HG03103 (cell line): ENCODE results near the gene SLC17A6.

Source experiments
- ATAC-seq: cut with Tn5 transposase; IDR thresholded peaks from one replicate; pipeline ENCODE4 v1.9.1; 2021; ENCODE audit warnings: low read depth; ENCODE audit not compliant: unreplicated experiment

Gene SLC17A6

DNA sequence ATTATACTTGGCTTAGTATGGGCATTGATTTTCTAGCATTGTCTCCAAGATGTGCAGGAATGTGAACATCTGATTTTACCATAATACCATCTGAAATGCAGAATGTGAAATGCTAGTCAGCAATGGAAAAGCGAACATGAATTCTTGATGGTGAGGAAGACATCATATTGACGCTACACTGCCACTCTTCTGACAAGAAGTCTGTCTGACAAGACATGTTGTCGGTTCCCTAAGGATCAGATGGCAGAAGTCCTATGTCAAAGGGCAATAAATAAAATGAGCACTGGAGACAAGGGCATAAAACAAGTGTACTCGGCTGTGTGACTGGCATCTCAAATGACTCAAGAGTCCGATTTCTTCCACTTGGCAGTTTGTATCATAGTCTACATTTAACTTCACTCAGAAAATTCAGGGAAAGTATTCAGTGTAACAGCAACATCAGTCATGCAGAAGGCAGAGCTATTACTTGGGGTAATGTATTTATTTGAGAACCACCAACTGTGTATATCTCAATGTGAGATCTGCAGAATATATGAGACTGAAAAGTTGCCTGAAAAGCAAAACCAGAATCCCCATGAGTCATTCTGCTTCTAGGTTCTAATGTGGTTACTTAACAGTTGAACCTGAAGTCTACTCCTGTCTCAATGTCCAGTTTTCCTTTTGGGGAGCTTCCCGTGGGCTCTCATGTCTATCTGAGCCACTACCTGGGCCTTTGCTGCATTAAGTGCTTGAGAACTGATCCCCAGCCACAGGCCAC lies 51.5 kb downstream of the SLC17A6 start:
- ATAC-seq = no peak

DNA sequence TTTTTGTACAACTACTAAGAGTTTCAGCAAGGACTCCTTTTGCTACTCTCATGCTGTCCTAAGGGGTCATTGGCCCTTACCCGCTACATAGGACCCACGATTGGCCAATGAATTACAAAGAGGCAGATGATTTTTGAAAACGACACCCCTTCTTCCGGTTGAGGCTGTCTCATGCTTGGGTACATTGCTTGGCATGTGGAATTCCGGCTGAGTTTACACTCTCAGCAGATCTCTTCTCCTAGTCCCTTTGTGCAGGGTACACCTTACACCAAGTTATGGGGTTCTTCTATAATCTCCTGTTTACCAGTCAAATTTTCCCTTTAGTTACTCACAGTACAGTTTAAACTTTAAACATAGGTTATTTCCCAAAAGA lies 52.1 kb downstream of the SLC17A6 start:
- no peak for ATAC-seq

DNA sequence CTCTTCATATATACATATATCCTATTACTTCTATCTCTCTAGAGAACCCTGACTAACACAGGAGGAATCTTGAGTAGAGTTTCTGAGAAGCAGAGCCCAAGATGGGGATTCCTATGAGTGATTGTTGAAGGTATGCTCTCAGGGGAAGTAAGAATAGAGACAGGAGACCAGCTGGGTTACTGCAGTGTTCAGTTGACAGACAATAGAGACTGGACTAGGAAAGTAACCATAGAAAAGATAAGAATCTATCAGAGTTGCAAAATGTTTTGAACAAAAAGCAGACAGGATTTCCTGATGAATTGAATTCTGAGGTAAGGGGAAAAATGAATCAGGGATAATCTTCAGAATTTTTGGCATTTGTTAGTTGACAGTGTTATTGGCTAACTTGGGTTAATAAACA lies 54.4 kb downstream of the SLC17A6 start:
- ATAC-seq = no peak

DNA sequence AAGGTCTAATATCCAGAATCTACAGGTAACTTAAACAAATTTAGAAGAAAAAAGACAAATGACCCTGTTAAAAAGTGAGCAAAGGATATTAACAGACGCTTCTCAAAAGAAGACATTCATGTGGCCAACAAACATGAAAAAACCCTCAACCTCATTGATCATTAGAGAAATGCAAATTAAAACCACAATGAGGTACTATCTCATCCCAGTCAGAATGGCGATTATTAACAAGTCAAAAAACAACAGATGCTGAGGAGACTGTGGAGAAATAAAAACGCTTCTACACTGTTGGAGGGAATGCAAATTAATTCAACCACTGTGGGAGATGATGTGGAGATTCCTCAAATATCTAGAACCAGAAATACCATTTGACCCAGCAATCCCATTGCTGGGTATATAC lies 67.2 kb downstream of the SLC17A6 start:
- ATAC-seq = no peak

DNA sequence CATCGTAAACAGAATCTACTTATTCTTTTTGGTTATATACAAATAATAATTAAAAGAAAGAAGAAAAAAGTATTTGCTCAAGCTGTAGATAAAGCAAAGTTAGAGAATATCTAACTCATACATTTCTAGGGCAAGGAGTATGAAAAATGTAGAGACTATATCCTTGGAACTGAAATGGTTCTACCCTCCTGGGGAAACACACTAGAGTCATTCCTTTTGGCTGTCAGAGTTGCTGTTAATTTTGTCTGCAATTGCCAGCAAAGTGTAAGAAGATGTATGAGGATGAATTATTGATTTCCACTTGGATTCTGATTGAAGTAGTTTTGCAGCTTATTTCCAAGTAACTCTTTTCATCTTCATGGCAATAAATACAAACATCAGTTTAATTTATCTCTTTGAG lies 69.1 kb downstream of the SLC17A6 start:
- ATAC-seq = no peak

DNA sequence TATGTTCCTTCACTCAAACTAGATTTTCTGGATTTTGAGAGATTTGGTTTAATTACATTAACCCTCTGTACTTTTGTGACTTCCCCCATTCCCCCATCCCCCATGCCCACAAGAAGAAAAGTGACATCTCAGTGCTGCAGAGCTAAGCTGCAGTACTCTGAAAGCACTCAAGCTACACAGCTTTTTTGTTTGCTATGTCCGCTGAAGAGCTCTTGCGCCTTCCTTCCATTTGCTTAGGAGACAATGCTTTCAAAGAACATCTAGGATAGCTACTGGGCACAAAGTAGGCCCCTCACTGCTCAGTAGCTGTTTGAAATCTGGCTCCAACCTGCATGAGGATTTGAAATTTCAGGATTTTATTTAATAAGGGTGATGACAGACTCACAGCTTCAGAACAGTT lies 69.7 kb downstream of the SLC17A6 start:
- ATAC-seq = no peak

DNA sequence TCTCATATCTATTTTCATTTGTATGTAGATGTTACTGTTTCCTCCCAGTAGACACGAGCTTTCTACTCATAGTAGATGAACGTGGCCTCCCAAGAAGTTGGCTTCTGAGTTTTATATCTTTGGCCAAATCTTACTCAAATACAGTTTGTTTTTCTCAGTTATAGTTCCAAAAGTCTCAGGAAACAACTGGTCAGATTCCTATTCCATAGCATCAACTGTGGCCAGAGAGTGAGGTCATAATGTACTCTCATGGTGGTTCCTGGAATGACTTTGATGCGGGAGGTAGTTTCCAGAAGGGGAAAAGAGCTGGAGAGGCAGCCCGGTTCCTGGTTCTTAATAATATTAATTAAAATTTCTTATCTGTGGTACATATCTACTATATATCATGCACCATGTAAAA lies 77.3 kb downstream of the SLC17A6 start:
- no peak for ATAC-seq

DNA sequence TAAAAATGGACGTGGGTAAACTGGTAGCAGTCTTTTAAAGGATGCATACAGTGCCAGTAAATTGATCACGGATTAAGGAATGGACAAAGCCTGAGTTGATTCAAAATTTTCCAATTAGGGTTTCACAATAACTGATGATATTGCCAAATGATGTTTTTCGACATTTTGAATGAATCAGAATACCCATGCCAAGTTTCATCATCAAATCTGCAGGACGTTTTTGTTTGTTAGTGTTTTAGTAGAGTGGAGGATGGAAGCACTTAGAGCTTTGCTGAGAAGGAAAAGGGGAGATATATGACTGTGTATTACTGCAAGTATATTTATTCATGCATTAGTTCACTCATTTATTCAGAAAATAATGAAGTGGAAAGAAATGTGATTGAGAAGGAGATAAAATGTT lies 78.3 kb downstream of the SLC17A6 start:
- no peak for ATAC-seq

DNA sequence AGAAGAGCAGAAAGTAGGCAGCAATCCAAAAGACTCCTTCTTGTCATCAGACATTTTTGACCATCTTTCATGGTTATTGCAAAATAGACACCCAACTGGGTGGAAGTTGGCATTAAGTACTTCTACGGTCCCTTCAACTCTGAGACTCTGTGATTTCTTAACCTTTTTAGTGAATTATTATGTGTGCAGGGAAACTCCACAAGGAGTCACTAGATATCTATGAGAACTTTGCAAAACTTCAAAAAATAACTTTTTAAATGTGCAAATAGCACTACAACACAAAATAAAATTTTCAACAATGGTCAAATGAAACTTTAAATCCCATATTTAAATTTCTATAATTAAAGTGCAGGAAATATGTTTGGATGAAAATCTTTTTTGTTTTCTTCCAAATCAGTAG lies 88.7 kb downstream of the SLC17A6 start:
- no peak for ATAC-seq
